GM12878 (cell line): ENCODE data around the gene DNAJC17. TPM values are rescaled to one million over a fixed set of nuclear protein-coding genes. Genes with fewer than 3 reads are reported as not detected.

Experiments used
- ATAC-seq: fragments of 200-7000 bp; cut with Tn5 transposase; 3 replicates; pipeline ENCODE4 v1.9.1; 2020; ENCODE audit warnings: mild to moderate bottlenecking, moderate library complexity
- BruUV-seq: library from RNA; stranded (reverse); fragments of 400-500 nt; replicated peaks from 2 replicates; lab custom pipeline; 2021; lab: Mats Ljungman, UMichigan
- CTCF ChIA-PET: fragments of 300-600 bp; sonication (Branson Sonifier 250); formaldehyde crosslinking; extraction: SDS; loops from one replicate; lab custom pipeline; 2021; ENCODE audit warnings: inconsistent platforms; lab: Yijun Ruan, JAX
- POLR2A ChIA-PET: fragments of 350-600 bp; formaldehyde crosslinking; extraction: SDS; loops from one replicate; lab custom pipeline; 2021; ENCODE audit warnings: inconsistent platforms; lab: Charles Lee
- RAD21 ChIA-PET: fragments of 300-600 bp; sonication (Branson Sonifier 250); formaldehyde crosslinking; loops from one replicate; lab custom pipeline; 2023; ENCODE audit warnings: antibody characterized with exemption; ENCODE audit not compliant: unreplicated experiment; lab: Charles Lee
- SMC1A ChIA-PET: fragments of 300-600 bp; sonication (Branson Sonifier 250); formaldehyde crosslinking; loops from one replicate; lab custom pipeline; 2023; ENCODE audit not compliant: unreplicated experiment, uncharacterized antibody; lab: Charles Lee
- DNase-seq: peaks from one replicate; pipeline ENCODE4 v3.0.0-alpha.2; 2011; ENCODE audit warnings: low read depth, low spot score
- FAIRE-seq: peaks from 3 replicates; lab custom pipeline; 2011; peaks lifted over from hg19 to GRCh38; lab: Jason Lieb, UNC
- H2AFZ ChIP-seq: 2 replicates; pipeline ENCODE4 v1.6.0; 2011; ENCODE audit warnings: low read depth, low read length, control low read depth; ENCODE audit not compliant: control insufficient read depth
- H3K27ac ChIP-seq: 2 replicates; pipeline ENCODE4 v1.5.1; 2011; ENCODE audit warnings: control low read depth; ENCODE audit not compliant: control insufficient read depth, insufficient read depth
- H3K27me3 ChIP-seq, 2 experiments: replicated peaks in 1 of 2; 2 replicates each; pipeline versions ENCODE4 v1.6.0 to v1.6.1; 2011; ENCODE audit warnings: low read length in 1 of 2; ENCODE audit not compliant: control insufficient read depth in 2 of 2, insufficient read depth in 2 of 2
- H3K36me3 ChIP-seq, 2 experiments: 2 replicates each; pipeline ENCODE4 v1.5.1; 2011; ENCODE audit warnings: low read length in 1 of 2; ENCODE audit not compliant: control insufficient read depth in 2 of 2, insufficient read depth in 2 of 2
- H3K4me1 ChIP-seq: 2 replicates; pipeline ENCODE4 v1.6.1; 2011; ENCODE audit warnings: mild to moderate bottlenecking, low read length, moderate library complexity, mixed read lengths; ENCODE audit not compliant: control insufficient read depth, insufficient read depth
- H3K4me2 ChIP-seq: 2 replicates; pipeline ENCODE4 v1.6.0; 2011; ENCODE audit warnings: control low read depth; ENCODE audit not compliant: control insufficient read depth, insufficient read depth
- H3K4me3 ChIP-seq: fragments of 200-600 bp; sonication (generic); 2 replicates; pipeline ENCODE4 v1.5.1; 2016
- H3K79me2 ChIP-seq: 2 replicates; pipeline ENCODE4 v1.6.0; 2011; ENCODE audit warnings: low read length; ENCODE audit not compliant: control insufficient read depth, insufficient read depth
- H3K9ac ChIP-seq: 2 replicates; pipeline ENCODE4 v1.8.0; 2011; ENCODE audit warnings: low read length, control low read depth, mixed read lengths; ENCODE audit not compliant: control insufficient read depth, insufficient read depth
- H3K9me3 ChIP-seq: replicated peaks from 3 replicates; pipeline ENCODE4 v1.5.1; 2011; ENCODE audit warnings: mild to moderate bottlenecking, low read length; ENCODE audit not compliant: control insufficient read depth, insufficient read depth
- H4K20me1 ChIP-seq: 2 replicates; pipeline ENCODE4 v1.6.0; 2011; ENCODE audit not compliant: control insufficient read depth, insufficient read depth
- ELK1 ChIP-seq: IDR thresholded peaks from 2 replicates; pipeline ENCODE4 v1.6.1; 2012; ENCODE audit warnings: low read depth, low read length, improper control_type of control experiment
- IRF5 ChIP-seq: fragments of 450-650 bp; IDR thresholded peaks from 2 replicates; pipeline ENCODE4 v1.6.1; 2017; ENCODE audit warnings: borderline replicate concordance
- MTA2 ChIP-seq: fragments of 450-650 bp; IDR thresholded peaks from 2 replicates; pipeline ENCODE4 v1.6.1; 2016; ENCODE audit warnings: low read depth, mild to moderate bottlenecking, moderate library complexity
- NR2C2 ChIP-seq: IDR thresholded peaks from 2 replicates; pipeline ENCODE4 v1.6.1; 2011; ENCODE audit warnings: borderline replicate concordance, low read depth; ENCODE audit not compliant: control insufficient read depth, insufficient read length
- REST ChIP-seq: IDR thresholded peaks from 2 replicates; pipeline ENCODE4 v1.6.1; 2012; ENCODE audit warnings: mild to moderate bottlenecking, low read depth, low read length
- TCF3 ChIP-seq: IDR thresholded peaks from 2 replicates; pipeline ENCODE4 v1.6.1; 2012; ENCODE audit warnings: low read depth, mild to moderate bottlenecking, low read length, borderline replicate concordance; ENCODE audit not compliant: insufficient read depth
- WGBS: methylation state at CpG from one replicate; pipeline ENCODE4 v1.1.6; 2016; ENCODE audit warnings: low lambda C conversion rate; ENCODE audit not compliant: insufficient replicate concordance, insufficient coverage; ENCODE audit errors: missing lambda C conversion rate; 5-methylcytosine and 5-hydroxymethylcytosine counted together
- in situ Hi-C: fragments of 300-500 bp; cut with MboI; formaldehyde crosslinking; loops from 9 replicates; pipeline ENCODE4 v1.14.3; 2018; ENCODE audit warnings: mixed read lengths
- intact Hi-C: fragments of 100-400 bp; cut with micrococcal nuclease; formaldehyde crosslinking; loops from one replicate; pipeline ENCODE4 v1.14.2; 2022; ENCODE audit not compliant: unreplicated experiment
- polyA plus RNA-seq, 11 experiments: library from polyadenylated mRNA; depleted of rRNA in 4 of 11; unstranded in 6 of 11; stranded (reverse) in 5 of 11; fragments of >200 nt; fragmentation: Nextera tagmentation in 4 of 11; fragmentation: Illumina TruSeq in 1 of 11; extraction: Ambion mirVana in 4 of 11; extraction: Trizol in 1 of 11; gene quantifications; 1 replicate in 1 of 11; 2 replicates in 10 of 11; pipeline versions ENCODE4 v1.2.1 to v1.2.3, GENCODE V29; 2011 to 2016; ENCODE audit warnings: inconsistent platforms in 2 of 11, missing spikeins in 2 of 11, low read depth in 1 of 11
- total RNA-seq, 4 experiments: library from RNA; depleted of rRNA in 3 of 4; stranded (reverse); fragments of >200 nt in 3 of 4; fragmentation: Illumina TruSeq in 1 of 4; extraction: Trizol in 1 of 4; gene quantifications; 2 replicates each; pipeline versions ENCODE4 v1.2.1 to v1.2.3, GENCODE V29; 2013 to 2021

The DNAJC17 gene
- total and polyA plus RNA-seq, 10 of the 15 experiments (the other 5 are each of a cell fraction or from before 2014, with no cell fraction given) = 6.1 to 62.8 (median 45.4) TPM

- H3K36me3 ChIP-seq = peaks cover 18 to 37% of the 10 kb centered on the region in 2 experiments
- H3K4me2 ChIP-seq = no peak overlapping the region
- H4K20me1 ChIP-seq = no peaks in the 10 kb centered on the region
- no peak for TF ChIP-seq MTA2
- no peak for TF ChIP-seq IRF5
- no peak for TF ChIP-seq ELK1
- no peak for TF ChIP-seq REST
- no peak for TF ChIP-seq TCF3
- no peak for TF ChIP-seq NR2C2
- in situ Hi-C loops (no loop called here), intact Hi-C loops (no loop called here)
- no peaks in the 10 kb centered on the region for H3K4me1 ChIP-seq
- no peak overlapping the region for H3K4me3 ChIP-seq
- POLR2A ChIA-PET = no interaction called here
- H2AFZ ChIP-seq = no peak overlapping the region
- SMC1A ChIA-PET = interaction anchor here (1.4 to 3.0 kb wide), 2 partner anchors 29 to 46 kb away, joined by 4 to 9 read pairs; no protein-coding TSS in a partner anchor
- H3K9ac ChIP-seq = no peak overlapping the region
- 83% methylated on average over 4 of the region's 4 CpGs for WGBS
- FAIRE-seq = no peak
- BruUV-seq = no TSS peak
- no peaks in the 10 kb centered on the region for H3K79me2 ChIP-seq
- DNase-seq = no peak
- RAD21 ChIA-PET = no interaction called here
- ATAC-seq = no peak
- no peak overlapping the region for H3K27ac ChIP-seq
- H3K9me3 ChIP-seq = no peaks in the 10 kb centered on the region
- CTCF ChIA-PET = interaction anchor here (0.7 to 1.0 kb wide), 2 partner anchors 46 to 1021 kb away, joined by 3 read pairs; no protein-coding TSS in a partner anchor
- H3K27me3 ChIP-seq = no peaks in the 10 kb centered on the region
These were observed 70.7 kb downstream of the DNAJC17 start for GRCh38 chr15:40736575-40736974.
